Fibroblast of lung (primary cell): ENCODE measurements around the gene CDO1. TPM values are rescaled to one million over a fixed set of nuclear protein-coding genes. Genes with fewer than 3 reads are reported as not detected.
A peak's percentile ranks its signal among the peaks of the same experiment; 100 is the strongest.

Experiments
- DNase-seq, 2 donors: peaks; one replicate each; pipeline versions ENCODE4 v3.0.0 to v3.0.0-alpha.2; 2010; ENCODE audit warnings: low read depth in 2 of 2
- H2AFZ ChIP-seq: 2 replicates; pipeline ENCODE4 v1.5.1; 2012; ENCODE audit warnings: low read length, control low read depth, inconsistent platforms
- H3K27ac ChIP-seq: 2 replicates; pipeline ENCODE4 v1.5.1; 2011; ENCODE audit warnings: low read length, control low read depth; ENCODE audit not compliant: insufficient read depth
- H3K27me3 ChIP-seq: 2 replicates; pipeline ENCODE4 v1.5.1; 2011; ENCODE audit warnings: mild to moderate bottlenecking, low read length; ENCODE audit not compliant: control insufficient read depth, insufficient read depth
- H3K36me3 ChIP-seq: 2 replicates; pipeline ENCODE4 v1.5.1; 2011; ENCODE audit warnings: low read length; ENCODE audit not compliant: control insufficient read depth, insufficient read depth
- H3K4me1 ChIP-seq: 2 replicates; pipeline ENCODE4 v1.5.1; 2011; ENCODE audit warnings: low read length; ENCODE audit not compliant: control insufficient read depth, insufficient read depth; ENCODE audit errors: extremely low read depth
- H3K4me2 ChIP-seq: 2 replicates; pipeline ENCODE4 v1.5.1; 2011; ENCODE audit warnings: low read length, control low read depth; ENCODE audit not compliant: insufficient read depth; ENCODE audit errors: extremely low read depth
- H3K4me3 ChIP-seq, 4 experiments: fragments of 200-600 bp in 1 of 4; sonication (generic) in 1 of 4; replicated peaks in 1 of 4; 2 replicates each; pipeline ENCODE4 v1.5.1; 2011 to 2016; ENCODE audit warnings: low read length in 4 of 4, low read depth in 3 of 4, mild to moderate bottlenecking in 3 of 4, control low read depth in 2 of 4, inconsistent platforms in 1 of 4, mixed read lengths in 1 of 4; ENCODE audit not compliant: insufficient read depth in 1 of 4; ENCODE audit errors: control extremely low read depth in 1 of 4
- H3K79me2 ChIP-seq: 2 replicates; pipeline ENCODE4 v1.5.1; 2012; ENCODE audit warnings: mild to moderate bottlenecking, low read length, inconsistent platforms; ENCODE audit not compliant: control insufficient read depth, insufficient read depth
- H3K9ac ChIP-seq: 2 replicates; pipeline ENCODE4 v1.5.1; 2011; ENCODE audit warnings: mild to moderate bottlenecking, low read length, control low read depth; ENCODE audit not compliant: insufficient read depth
- H3K9me3 ChIP-seq: 2 replicates; pipeline ENCODE4 v1.5.1; 2012; ENCODE audit warnings: low read depth, low read length; ENCODE audit not compliant: control insufficient read depth, insufficient read depth
- H4K20me1 ChIP-seq: 2 replicates; pipeline ENCODE4 v1.5.1; 2011; ENCODE audit warnings: low read length; ENCODE audit not compliant: control insufficient read depth, insufficient read depth; ENCODE audit errors: extremely low read depth
- EZH2 ChIP-seq: IDR thresholded peaks from 2 replicates; pipeline ENCODE4 v1.5.1; 2012; ENCODE audit warnings: low read length, control low read depth, mild to moderate bottlenecking; ENCODE audit errors: missing control alignments
- polyA plus RNA-seq, 2 donors: library from polyadenylated mRNA; depleted of rRNA in 1 of 2; stranded (reverse) in 1 of 2; unstranded in 1 of 2; fragments of >200 nt; gene quantifications; 2 replicates each; pipeline ENCODE4 v1.2.1, GENCODE V29; 2011 to 2012; ENCODE audit warnings: missing spikeins in 1 of 2
- total RNA-seq: library from RNA; depleted of rRNA; stranded (reverse); fragments of >200 nt; gene quantifications from 2 replicates; pipeline ENCODE4 v1.2.1, GENCODE V29; 2014
- TF ChIP-seq, protein P1 (sequence below), 2 donors: IDR thresholded peaks in 1 of 2; conservative IDR thresholded peaks in 1 of 2; 1 replicate in 1 of 2; 2 replicates in 1 of 2; pipeline ENCODE4 v1.5.1; 2011 to 2012; ENCODE audit warnings: low read length in 2 of 2, control low read depth in 1 of 2, inconsistent platforms in 1 of 2, low read depth in 1 of 2, mild to moderate bottlenecking in 1 of 2

The CDO1 gene
- total and polyA plus RNA-seq, 2 donors (not counting 1 experiment from before 2014, with no cell fraction given) = 0.85 to 6.9 TPM

DNA sequence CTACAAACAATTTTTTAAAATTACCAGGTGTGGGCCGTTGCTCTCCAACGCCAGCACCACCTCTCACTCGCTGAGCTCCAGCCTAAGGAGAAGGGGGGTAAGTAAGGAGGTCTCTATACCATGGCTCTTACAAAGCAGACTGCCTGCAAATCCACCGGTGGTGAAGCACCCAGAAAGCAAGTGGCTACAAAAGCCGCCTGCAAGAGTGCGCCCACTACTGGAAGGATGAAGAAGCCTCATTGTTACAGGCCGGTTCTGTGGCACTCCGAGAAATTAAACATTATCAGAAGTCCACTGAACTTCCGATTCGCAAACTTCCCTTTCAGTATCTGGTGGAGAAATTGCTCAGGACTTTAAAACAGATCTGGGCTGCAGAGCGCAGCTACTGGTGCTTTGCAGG lies 46.0 kb downstream of the CDO1 start:
- Histone ChIP-seq H2AFZ (no peak overlapping the region), H3K9me3 (no peaks in the 10 kb centered on the region), H3K79me2 (no peaks in the 10 kb centered on the region), H4K20me1 (no peaks in the 10 kb centered on the region), H3K27me3 (no peaks in the 10 kb centered on the region), H3K4me1 (no peaks in the 10 kb centered on the region), H3K4me2 (no peak overlapping the region), H3K9ac (no peak overlapping the region), H3K36me3 (no peaks in the 10 kb centered on the region), H3K4me3 (no peak overlapping the region), H3K27ac (no peak overlapping the region)
- DNase-seq = no peak
- TF ChIP-seq EZH2 = no peak
- TF ChIP-seq, protein P1, sequence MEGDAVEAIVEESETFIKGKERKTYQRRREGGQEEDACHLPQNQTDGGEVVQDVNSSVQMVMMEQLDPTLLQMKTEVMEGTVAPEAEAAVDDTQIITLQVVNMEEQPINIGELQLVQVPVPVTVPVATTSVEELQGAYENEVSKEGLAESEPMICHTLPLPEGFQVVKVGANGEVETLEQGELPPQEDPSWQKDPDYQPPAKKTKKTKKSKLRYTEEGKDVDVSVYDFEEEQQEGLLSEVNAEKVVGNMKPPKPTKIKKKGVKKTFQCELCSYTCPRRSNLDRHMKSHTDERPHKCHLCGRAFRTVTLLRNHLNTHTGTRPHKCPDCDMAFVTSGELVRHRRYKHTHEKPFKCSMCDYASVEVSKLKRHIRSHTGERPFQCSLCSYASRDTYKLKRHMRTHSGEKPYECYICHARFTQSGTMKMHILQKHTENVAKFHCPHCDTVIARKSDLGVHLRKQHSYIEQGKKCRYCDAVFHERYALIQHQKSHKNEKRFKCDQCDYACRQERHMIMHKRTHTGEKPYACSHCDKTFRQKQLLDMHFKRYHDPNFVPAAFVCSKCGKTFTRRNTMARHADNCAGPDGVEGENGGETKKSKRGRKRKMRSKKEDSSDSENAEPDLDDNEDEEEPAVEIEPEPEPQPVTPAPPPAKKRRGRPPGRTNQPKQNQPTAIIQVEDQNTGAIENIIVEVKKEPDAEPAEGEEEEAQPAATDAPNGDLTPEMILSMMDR (conservative IDR thresholded peaks at IDR 0.05 in 1 of 2, IDR thresholded peaks at IDR 0.05 in 1 of 2; ENCODE audit: low read depth in 1 of 2, low read length in 2 of 2) = peak; percentile 22 to 50

DNA sequence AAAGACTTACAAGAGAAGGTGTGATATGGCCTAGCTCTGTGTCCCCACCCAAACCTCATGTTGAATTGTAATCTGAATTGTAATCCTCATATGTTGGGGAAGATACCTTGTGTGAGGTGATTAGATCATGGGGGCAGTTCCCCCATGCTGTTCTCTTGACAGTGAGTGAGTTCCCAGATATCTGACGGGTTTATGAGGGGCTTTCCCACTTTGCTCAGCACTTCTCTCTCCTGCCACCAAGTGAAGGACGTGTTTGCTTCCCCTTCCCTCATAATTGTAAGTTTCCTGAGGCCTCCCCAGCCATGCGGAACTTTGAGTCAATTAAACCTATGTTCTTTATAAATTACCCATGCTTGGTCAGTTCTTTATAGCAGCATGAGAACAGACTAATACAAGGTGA lies 49.0 kb downstream of the CDO1 start:
- no peak overlapping the region for H3K27ac ChIP-seq
- no peaks in the 10 kb centered on the region for H3K4me1 ChIP-seq
- H3K4me2 ChIP-seq = no peak overlapping the region
- no peak for DNase-seq
- no peaks in the 10 kb centered on the region for H4K20me1 ChIP-seq
- H3K9me3 ChIP-seq = no peaks in the 10 kb centered on the region
- H2AFZ ChIP-seq = no peak overlapping the region
- H3K27me3 ChIP-seq = no peaks in the 10 kb centered on the region
- no peak for TF ChIP-seq EZH2
- TF ChIP-seq, protein P1 (conservative IDR thresholded peaks at IDR 0.05 in 1 of 2, IDR thresholded peaks at IDR 0.05 in 1 of 2; ENCODE audit: low read depth in 1 of 2, low read length in 2 of 2) = no peak
- H3K36me3 ChIP-seq = no peaks in the 10 kb centered on the region
- H3K79me2 ChIP-seq = no peaks in the 10 kb centered on the region
- no peak overlapping the region for H3K4me3 ChIP-seq
- H3K9ac ChIP-seq = no peak overlapping the region

DNA sequence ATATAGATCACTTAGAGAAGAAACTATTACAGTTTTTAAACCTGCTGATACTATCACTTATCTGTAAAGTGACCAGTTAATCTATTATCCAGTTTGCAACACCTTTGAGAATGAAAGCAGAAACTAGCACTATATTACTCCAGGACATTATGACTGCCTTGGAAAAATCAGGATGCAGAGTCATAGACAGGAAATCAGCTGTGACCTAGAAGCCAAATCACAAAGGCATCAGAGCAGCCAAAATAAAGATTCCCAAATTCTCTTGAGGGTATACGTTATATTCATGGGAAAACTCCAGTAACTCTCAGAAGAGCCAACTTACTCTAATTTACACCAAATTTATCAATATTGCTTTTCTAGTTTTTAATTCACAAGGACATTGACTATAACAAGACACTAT lies 49.9 kb downstream of the CDO1 start:
- no peak for TF ChIP-seq EZH2
- TF ChIP-seq, protein P1 (conservative IDR thresholded peaks at IDR 0.05 in 1 of 2, IDR thresholded peaks at IDR 0.05 in 1 of 2; ENCODE audit: low read depth in 1 of 2, low read length in 2 of 2) = no peak
- DNase-seq = no peak
- Histone ChIP-seq H3K36me3 (no peaks in the 10 kb centered on the region), H4K20me1 (no peaks in the 10 kb centered on the region), H3K4me2 (no peak overlapping the region), H3K27ac (no peak overlapping the region), H3K9me3 (no peaks in the 10 kb centered on the region), H3K27me3 (no peaks in the 10 kb centered on the region), H3K4me1 (no peaks in the 10 kb centered on the region), H3K9ac (no peak overlapping the region), H3K4me3 (no peak overlapping the region), H2AFZ (no peak overlapping the region), H3K79me2 (no peaks in the 10 kb centered on the region)
